NCI-H748 (cell line): Measurements from ENCODE around the gene GCNA.
A peak's percentile ranks its signal among the peaks of the same experiment; 100 is the strongest.

Experiments used
- DNase-seq: peaks from one replicate; lab custom pipeline; 2025; ENCODE audit not compliant: unreplicated experiment; lab: John Stamatoyannopoulos, UW

The GCNA gene

DNA sequence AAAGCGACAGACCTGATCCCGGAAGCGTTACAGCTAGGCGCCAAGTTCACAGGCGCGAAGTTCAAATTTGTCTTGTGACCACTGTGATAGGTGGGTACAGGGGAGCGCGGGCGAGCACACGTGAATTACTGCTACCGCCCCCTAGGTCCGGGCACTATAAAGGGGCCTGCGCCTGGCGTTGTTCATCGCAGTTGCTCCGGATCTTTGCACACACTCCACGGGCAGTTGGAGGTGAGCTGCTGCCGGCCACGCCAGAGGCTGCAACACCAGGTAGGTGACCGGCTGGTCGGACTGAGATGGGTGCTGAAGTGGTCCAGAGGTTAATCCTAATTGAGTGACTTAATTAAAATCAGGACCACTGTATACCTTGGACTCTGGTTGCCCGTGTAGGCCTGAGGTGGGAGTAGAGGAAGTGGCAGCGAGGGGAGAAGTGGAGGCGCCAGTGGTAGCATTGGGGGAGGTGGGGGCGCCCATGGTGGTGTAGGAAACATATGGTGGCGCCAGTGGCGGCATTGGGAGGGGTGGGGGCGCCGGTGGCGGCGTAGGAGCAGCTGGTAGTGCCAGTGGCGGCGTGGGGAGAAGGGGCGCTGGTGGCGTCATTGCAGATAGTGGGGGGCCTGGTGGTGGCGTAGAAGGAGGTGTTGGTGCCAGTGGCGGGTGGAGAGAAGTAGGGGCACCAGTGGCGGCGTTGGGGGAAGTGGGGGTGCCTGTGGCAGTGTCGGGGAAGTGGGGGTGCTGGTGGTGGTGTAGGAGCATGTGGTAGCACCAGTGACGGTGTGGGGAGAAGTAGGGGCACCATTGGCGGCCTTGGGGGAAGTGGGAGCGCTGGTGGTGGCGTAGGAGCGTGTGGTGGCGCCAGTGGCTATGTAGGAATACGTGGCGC, at the start of gene GCNA:
GCNA (plus strand) TSS at position 185 of the 883 bp plus-strand sequence. CDS start 2,385 bp downstream, outside the sequence.
- DNase-seq: no peak

GRCh38 chrX:71532078-71532752, 46.0 kb upstream of the GCNA start:
- DNase-seq: peak; percentile 49

DNA sequence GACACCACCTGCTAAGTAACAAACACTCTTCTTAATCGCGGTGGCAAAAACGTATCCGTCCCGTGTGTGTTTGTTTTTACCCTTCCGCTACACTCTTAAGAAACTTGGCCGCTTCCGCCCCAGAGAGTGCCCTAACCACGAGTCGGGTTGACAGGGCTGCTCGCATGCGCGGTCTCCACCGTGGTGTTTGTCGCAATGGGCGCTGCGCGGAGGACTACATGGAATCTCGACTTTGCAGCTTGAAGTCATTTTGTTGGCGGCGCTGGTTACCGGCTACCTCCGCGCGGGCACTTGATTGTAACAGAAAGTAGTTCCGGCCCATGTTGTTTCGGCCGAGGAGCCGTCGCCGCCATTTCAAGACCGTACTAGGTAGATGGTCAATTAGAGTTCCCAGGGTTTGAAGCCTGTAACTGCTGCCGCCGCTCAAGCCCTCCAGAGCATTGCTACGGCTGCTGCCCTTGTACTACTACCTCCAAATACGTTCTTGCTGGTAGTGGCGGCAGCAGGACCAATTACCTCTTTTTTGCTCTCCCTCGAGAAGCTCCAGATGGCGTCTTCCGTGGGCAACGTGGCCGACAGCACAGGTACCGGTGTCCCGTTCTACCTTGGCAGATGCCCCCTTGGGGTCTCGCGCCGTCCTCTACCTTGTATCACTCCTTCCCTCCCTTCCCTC, 45.3 kb upstream of the GCNA start, which contains the start of gene OGT:
OGT (plus strand) TSS at position 352 of the 673 bp plus-strand sequence; CDS start at position 548, 196 bp downstream.
- DNase-seq: peak; percentile 98

DNA sequence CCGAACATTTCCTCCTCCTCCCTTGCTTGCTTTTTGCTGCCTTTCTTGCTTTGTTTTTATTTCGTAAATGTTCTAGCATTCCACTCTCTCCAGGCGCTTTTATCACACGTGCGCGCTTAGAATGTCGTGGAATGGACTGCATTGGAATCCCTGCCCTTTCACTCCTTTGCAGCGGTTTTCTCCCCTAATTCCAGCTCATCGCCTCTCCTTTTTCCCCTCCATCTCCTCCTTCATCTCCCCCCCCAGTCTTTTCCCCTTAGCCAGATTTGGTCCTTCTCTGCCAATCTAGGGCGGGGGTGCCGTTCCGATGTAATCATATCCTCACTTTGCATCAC, 44.8 kb upstream of the GCNA start:
- no peak for DNase-seq

GRCh38 chrX:71533851-71534561, 44.2 kb upstream of the GCNA start:
- peak; percentile 85 for DNase-seq

GRCh38 chrX:71534773-71535544, 43.3 kb upstream of the GCNA start:
- peak; percentile 12 for DNase-seq

DNA sequence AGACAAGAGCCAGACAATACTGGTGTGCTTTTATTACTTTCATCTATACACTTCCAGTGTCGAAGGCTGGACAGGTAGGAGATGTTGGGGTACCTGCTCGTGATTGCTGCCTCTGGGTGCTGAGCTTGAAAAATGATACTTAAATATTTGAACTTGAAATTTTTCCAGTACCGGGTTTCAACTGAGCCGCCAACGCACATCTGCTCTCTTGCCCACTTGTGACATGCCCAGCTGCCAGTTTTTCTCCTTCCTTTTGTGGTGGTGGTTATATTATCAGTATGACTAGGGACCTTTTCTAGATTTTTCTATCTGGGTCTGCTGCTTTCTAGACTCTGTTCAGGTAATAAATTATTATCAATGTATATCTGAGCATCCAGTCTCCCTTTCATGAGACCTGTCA, 42.0 kb upstream of the GCNA start:
- DNase-seq: no peak

DNA sequence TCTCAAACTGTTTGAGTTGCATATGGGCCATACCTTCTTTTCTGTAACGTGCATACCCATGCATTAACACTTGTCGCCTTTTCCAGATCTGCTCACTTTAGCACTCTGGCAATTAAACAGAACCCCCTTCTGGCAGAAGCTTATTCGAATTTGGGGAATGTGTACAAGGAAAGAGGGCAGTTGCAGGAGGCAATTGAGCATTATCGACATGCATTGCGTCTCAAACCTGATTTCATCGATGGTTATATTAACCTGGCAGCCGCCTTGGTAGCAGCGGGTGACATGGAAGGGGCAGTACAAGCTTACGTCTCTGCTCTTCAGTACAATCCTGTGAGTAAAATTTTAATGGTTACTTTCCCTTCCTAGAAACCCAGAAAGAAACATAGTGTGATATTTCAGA, 40.5 kb upstream of the GCNA start:
- DNase-seq: no peak

GRCh38 chrX:71540801-71541200, 37.4 kb upstream of the GCNA start:
- no peak for DNase-seq

DNA sequence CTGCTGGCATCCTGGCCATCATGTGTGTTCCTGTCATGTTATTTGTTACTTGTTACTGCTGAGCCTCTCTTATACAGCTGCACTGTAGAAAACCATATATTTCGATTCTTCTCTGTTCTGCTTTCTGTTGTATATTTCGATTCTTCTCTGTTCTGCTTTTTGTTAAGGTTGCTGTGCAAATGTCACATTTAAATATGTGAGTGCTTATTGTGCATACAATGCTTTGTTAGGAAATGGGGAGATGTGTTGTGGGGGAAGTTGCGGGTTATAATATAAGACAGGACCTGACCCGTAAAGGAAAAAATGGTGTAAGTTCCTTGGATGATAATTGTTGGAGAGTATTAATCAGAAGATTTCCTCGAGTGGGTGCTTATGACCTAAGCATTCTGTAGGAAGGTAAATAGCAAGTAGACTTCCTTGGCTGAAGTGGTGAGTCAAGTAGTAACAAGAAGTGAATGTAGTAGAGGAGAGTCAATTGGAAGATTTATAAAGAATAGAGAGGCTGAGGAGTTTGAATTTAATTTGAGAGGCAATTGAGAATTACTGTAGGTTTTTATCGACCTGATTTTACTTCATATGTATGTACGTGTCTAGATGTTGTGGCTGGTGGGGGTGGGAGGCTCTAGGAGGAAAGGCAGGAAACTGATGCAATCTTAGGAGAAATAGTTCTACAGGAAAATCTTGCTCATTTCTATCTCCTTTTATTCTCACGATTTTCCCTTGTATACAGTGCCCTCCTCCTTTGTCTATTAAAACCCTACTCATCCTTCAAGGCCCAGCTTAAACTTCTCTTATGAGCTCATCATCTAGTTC, 36.8 kb upstream of the GCNA start:
- no peak for DNase-seq

- peak; percentile 3 for DNase-seq
These were observed 35.8 kb upstream of the GCNA start for GRCh38 chrX:71542411-71542810.

- DNase-seq: no peak
These were observed 35.4 kb upstream of the GCNA start for GRCh38 chrX:71542825-71543224.

- DNase-seq: peak; percentile 67
These were observed 34.9 kb upstream of the GCNA start for GRCh38 chrX:71543316-71543715.

- DNase-seq: no peak
These were observed 32.9 kb upstream of the GCNA start for GRCh38 chrX:71545364-71545763.

DNA sequence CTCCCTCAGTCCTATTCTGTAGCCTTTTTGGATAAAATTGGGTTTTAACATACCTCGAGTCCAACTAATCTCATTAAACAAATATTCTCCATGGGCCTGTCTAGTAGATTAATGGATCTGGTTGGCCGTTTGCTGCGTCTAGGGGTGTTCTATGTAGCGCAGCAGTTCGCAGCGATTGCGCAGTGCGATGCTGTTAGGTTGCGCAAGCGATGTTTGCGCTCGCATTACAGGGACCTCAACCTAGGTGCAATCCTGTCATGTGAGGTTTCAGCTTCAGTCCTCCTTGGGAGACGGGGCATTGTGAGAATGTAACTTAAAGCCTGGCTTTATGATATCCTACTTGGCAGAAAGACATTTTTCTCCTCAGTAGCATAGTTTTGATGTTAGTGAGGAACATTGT, 31.4 kb upstream of the GCNA start:
- DNase-seq: no peak

- no peak for DNase-seq
These were observed 30.9 kb upstream of the GCNA start for GRCh38 chrX:71547339-71547738.

DNA sequence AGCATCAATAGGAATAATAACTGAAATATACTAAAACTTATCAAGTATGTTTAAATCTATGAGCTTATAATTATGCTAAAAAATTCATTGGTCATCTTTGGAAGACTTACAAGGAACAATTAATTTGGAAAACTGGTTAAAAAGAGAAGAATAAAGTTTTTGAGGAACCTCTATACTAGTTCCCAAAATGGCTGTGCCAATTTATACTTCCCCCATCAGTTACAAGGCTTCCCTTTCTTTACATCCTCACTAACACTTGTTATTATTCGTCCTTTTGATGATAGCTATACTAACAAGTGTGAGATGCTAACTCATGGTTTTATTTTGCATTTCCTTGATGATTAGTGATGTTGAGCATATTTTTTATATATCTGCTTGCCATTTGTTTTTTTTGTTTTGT, 28.3 kb upstream of the GCNA start:
- DNase-seq: no peak

DNA sequence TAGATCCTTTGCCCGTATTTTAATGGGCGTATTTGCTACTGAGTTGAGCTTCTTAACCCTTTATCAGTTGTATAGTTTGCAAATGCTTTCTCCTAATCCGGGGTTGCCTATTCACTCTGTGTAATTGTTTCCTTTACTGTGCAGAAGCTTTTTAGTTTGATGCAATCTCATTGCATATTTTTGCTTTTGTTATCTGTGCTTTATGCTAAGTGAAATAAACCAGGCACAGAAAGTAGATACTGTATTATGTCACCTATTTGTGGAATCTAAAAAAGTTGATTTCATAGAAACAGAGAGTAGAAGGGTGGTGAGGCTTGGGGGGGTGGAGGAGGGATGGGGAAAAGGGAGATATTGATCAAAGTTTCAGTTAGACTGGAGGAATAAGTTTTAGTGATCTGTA, 27.7 kb upstream of the GCNA start:
- DNase-seq: no peak

DNA sequence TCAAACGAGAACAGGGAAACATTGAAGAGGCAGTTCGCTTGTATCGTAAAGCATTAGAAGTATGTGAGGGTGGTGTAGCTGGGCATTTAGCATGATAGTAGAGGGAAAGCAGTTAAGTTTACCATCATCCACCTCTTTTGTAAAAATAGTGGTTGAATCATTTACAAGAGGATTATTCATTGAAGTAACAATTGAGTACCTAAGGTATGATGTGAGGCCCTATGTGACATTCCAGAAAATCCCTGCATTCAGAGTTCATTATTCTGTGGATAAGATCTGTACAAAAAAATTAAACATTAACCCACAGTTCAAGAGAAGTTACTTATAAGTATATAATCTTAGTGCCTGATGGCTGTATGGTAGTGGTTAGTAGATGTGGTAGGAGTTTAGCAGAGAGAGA, 22.2 kb upstream of the GCNA start:
- DNase-seq: no peak

DNA sequence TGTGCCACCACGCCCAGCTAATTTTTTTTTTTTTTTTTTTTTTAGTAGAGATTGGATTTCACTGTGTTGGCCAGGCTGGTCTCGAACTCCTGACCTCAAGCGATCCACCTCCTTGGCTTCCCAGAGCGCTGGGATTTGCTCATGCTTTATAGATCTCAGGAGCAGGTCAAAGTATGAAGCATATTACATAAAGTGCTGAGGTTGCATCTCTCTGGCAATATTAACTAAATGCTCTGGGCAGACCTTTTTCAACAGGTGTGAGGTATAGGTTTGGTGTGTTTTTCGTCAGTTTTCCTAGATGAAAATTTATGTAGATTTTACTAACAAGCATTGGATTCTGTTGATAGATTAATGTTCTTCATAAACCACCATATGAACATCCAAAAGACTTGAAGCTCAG, 19.3 kb upstream of the GCNA start:
- no peak for DNase-seq
